ENCODE results near the gene DOK7.

DNA sequence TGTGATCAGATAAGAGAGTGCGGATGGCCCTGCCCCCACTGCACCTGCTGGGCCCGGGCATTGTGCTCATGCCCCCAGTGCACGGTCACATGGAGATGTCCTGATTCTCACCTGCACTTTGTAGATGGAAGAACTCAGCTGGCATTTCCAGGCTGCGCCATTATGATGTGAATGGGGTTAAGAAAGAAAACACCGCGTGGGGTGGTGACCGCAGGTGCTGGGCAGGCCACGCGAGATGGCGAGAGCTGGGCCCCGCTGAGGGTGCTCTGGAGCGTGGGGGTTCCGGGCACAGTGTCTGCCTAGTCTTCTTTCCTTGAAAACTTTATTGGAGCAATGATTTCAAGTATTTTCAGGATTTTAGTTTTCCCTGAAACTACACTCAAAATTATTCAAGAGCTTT, 39.2 kb upstream of the DOK7 start:
- TF ChIP-seq, protein P1, sequence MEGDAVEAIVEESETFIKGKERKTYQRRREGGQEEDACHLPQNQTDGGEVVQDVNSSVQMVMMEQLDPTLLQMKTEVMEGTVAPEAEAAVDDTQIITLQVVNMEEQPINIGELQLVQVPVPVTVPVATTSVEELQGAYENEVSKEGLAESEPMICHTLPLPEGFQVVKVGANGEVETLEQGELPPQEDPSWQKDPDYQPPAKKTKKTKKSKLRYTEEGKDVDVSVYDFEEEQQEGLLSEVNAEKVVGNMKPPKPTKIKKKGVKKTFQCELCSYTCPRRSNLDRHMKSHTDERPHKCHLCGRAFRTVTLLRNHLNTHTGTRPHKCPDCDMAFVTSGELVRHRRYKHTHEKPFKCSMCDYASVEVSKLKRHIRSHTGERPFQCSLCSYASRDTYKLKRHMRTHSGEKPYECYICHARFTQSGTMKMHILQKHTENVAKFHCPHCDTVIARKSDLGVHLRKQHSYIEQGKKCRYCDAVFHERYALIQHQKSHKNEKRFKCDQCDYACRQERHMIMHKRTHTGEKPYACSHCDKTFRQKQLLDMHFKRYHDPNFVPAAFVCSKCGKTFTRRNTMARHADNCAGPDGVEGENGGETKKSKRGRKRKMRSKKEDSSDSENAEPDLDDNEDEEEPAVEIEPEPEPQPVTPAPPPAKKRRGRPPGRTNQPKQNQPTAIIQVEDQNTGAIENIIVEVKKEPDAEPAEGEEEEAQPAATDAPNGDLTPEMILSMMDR (IDR thresholded peaks at IDR 0.05) = no peak
- TF ChIP-seq POLR2AphosphoS5 (IDR thresholded peaks at IDR 0.05) = no peak
